H1 (cell line): ENCODE data around the gene CST5. TPM values are rescaled to one million over a fixed set of nuclear protein-coding genes. Genes with fewer than 3 reads are reported as not detected.

ENCODE experiments used
- BCL11A ChIP-seq, 2 experiments: IDR thresholded peaks; one replicate each; pipeline ENCODE4 v1.6.1; 2011; ENCODE audit warnings: low read depth in 2 of 2, low read length in 2 of 2, mild to moderate bottlenecking in 2 of 2
- CTCF ChIP-seq, 3 experiments: IDR thresholded peaks; 1 replicate in 2 of 3; 2 replicates in 1 of 3; pipeline versions ENCODE4 v1.5.1 to v1.6.1; 2011; ENCODE audit warnings: low read length in 3 of 3, mild to moderate bottlenecking in 3 of 3, inconsistent platforms in 2 of 3, low read depth in 1 of 3, moderate library complexity in 1 of 3; ENCODE audit not compliant: insufficient read depth in 1 of 3; ENCODE audit errors: control extremely low read depth in 1 of 3
- MAFK ChIP-seq: IDR thresholded peaks from 2 replicates; pipeline ENCODE4 v1.6.1; 2012; ENCODE audit warnings: low read depth, mild to moderate bottlenecking, improper control_type of control experiment, low read length
- RAD21 ChIP-seq, 2 experiments: IDR thresholded peaks in 1 of 2; conservative IDR thresholded peaks in 1 of 2; 2 replicates each; pipeline ENCODE4 v1.6.1; 2011; ENCODE audit warnings: low read depth in 2 of 2, low read length in 2 of 2, improper control_type of control experiment in 1 of 2, inconsistent platforms in 1 of 2, mild to moderate bottlenecking in 1 of 2, moderate library complexity in 1 of 2
- TBP ChIP-seq: IDR thresholded peaks from 2 replicates; pipeline ENCODE4 v1.6.1; 2011; ENCODE audit warnings: low read depth, low read length, improper control_type of control experiment
- polyA plus RNA-seq, 7 experiments: library from polyadenylated mRNA; depleted of rRNA in 3 of 7; stranded (reverse) in 5 of 7; unstranded in 2 of 7; fragments of >200 nt in 5 of 7; fragments of 200-250 nt in 2 of 7; gene quantifications; 1 replicate in 5 of 7; 2 replicates in 1 of 7; 4 replicates in 1 of 7; pipeline versions ENCODE4 v1.2.1 to v1.2.3, GENCODE V29; 2011 to 2013; ENCODE audit warnings: missing spikeins in 2 of 7, mixed read lengths in 2 of 7
- total RNA-seq: library from RNA; stranded (reverse); fragmentation: NEBNext Ultra II Directional; extraction: Animal tissue kit (Norgen Biotek cat#: 25700); gene quantifications from 2 replicates; pipeline ENCODE4 v1.2.1, GENCODE V29; 2021

CST5 gene
- total and polyA plus RNA-seq, 2 of the 8 experiments (the other 6 are each of a cell fraction or from before 2014, with no cell fraction given): not detected

GRCh38 chr20:23884136-23884770 is 4.7 kb upstream of the CST5 start (continued):
- TF ChIP-seq CTCF (IDR thresholded peaks at IDR 0.05; ENCODE audit: control extremely low read depth in 1 of 3, insufficient read depth in 1 of 3, low read depth in 1 of 3, low read length in 3 of 3) (no peak), TBP (no peak), RAD21 (IDR thresholded peaks at IDR 0.05 in 1 of 2, conservative IDR thresholded peaks at IDR 0.05 in 1 of 2; ENCODE audit: low read depth in 2 of 2, low read length in 2 of 2) (no peak), MAFK (no peak), BCL11A (IDR thresholded peaks at IDR 0.05; ENCODE audit: low read depth in 2 of 2, low read length in 2 of 2) (no peak)
